Mesenchymal stem cell (in vitro differentiated cells and primary cell): ENCODE results near the gene RNF175.

Source experiments
- DNase-seq: peaks from one replicate; pipeline ENCODE4 v3.0.0-alpha.2; 2013
- H2AFZ ChIP-seq: one replicate; pipeline ENCODE4 v1.6.1; 2013; ENCODE audit warnings: low read depth, mild to moderate bottlenecking, control low read depth, inconsistent platforms, low read length, moderate library complexity
- H2AK5ac ChIP-seq: 2 replicates; pipeline ENCODE4 v1.6.1; 2013; ENCODE audit warnings: low read length, moderate library complexity, mild to moderate bottlenecking, inconsistent platforms; ENCODE audit not compliant: severe bottlenecking
- H2BK120ac ChIP-seq: one replicate; pipeline ENCODE4 v1.6.1; 2013; ENCODE audit warnings: low read depth, mild to moderate bottlenecking, inconsistent platforms, low read length, moderate library complexity
- H2BK12ac ChIP-seq, 2 experiments: one replicate each; pipeline ENCODE4 v1.6.1; 2013; ENCODE audit warnings: inconsistent platforms in 2 of 2, low read length in 2 of 2, mild to moderate bottlenecking in 2 of 2, moderate library complexity in 2 of 2, control low read depth in 1 of 2
- H2BK15ac ChIP-seq: one replicate; pipeline ENCODE4 v1.6.1; 2013; ENCODE audit warnings: mild to moderate bottlenecking, low read depth, inconsistent platforms; ENCODE audit not compliant: poor library complexity, severe bottlenecking
- H2BK5ac ChIP-seq: 2 replicates; pipeline ENCODE4 v1.6.1; 2013; ENCODE audit warnings: low read depth, mild to moderate bottlenecking, low read length, control low read depth, inconsistent platforms; ENCODE audit not compliant: poor library complexity, severe bottlenecking
- H3K14ac ChIP-seq, 2 experiments: one replicate each; pipeline ENCODE4 v1.6.1; 2013; ENCODE audit warnings: inconsistent platforms in 2 of 2, low read length in 2 of 2, control low read depth in 1 of 2, mild to moderate bottlenecking in 1 of 2, moderate library complexity in 1 of 2
- H3K18ac ChIP-seq, 2 experiments: one replicate each; pipeline ENCODE4 v1.6.1; 2013; ENCODE audit warnings: inconsistent platforms in 2 of 2, low read length in 2 of 2, control low read depth in 1 of 2, low read depth in 1 of 2, mild to moderate bottlenecking in 1 of 2
- H3K23ac ChIP-seq, 2 experiments: one replicate each; pipeline ENCODE4 v1.6.1; 2013; ENCODE audit warnings: inconsistent platforms in 2 of 2, low read length in 2 of 2, mild to moderate bottlenecking in 2 of 2, moderate library complexity in 2 of 2, control low read depth in 1 of 2
- H3K27ac ChIP-seq: 2 replicates; pipeline ENCODE4 v1.5.1; 2013; ENCODE audit warnings: mild to moderate bottlenecking, moderate library complexity, low read length, control low read depth, inconsistent platforms; ENCODE audit not compliant: poor library complexity, severe bottlenecking
- H3K27me3 ChIP-seq, 2 experiments: 2 replicates each; pipeline versions ENCODE4 v1.6.1 to v1.7.0; 2013; ENCODE audit warnings: low read length in 2 of 2, mild to moderate bottlenecking in 2 of 2, moderate library complexity in 2 of 2, control low read depth in 1 of 2, inconsistent platforms in 1 of 2; ENCODE audit not compliant: control insufficient read depth in 1 of 2, insufficient read depth in 1 of 2
- H3K36me3 ChIP-seq, 2 experiments: 2 replicates each; pipeline versions ENCODE4 v1.6.1 to v1.7.0; 2013; ENCODE audit warnings: low read length in 2 of 2, control low read depth in 1 of 2, inconsistent platforms in 1 of 2, low read depth in 1 of 2, mild to moderate bottlenecking in 1 of 2; ENCODE audit not compliant: insufficient read depth in 2 of 2, control insufficient read depth in 1 of 2
- H3K4ac ChIP-seq, 2 experiments: one replicate each; pipeline ENCODE4 v1.6.1; 2013; ENCODE audit warnings: inconsistent platforms in 2 of 2, low read length in 2 of 2, mild to moderate bottlenecking in 2 of 2, moderate library complexity in 2 of 2, control low read depth in 1 of 2, low read depth in 1 of 2
- H3K4me1 ChIP-seq: 2 replicates; pipeline ENCODE4 v1.6.1; 2013; ENCODE audit warnings: low read depth, low read length, control low read depth; ENCODE audit not compliant: control insufficient read depth, insufficient read depth
- H3K4me2 ChIP-seq: 2 replicates; pipeline ENCODE4 v1.6.1; 2013; ENCODE audit warnings: low read length, mild to moderate bottlenecking, inconsistent platforms; ENCODE audit not compliant: poor library complexity, severe bottlenecking
- H3K4me3 ChIP-seq, 2 experiments: 2 replicates each; pipeline versions ENCODE4 v1.5.1 to v1.7.0; 2013; ENCODE audit warnings: low read length in 2 of 2, mild to moderate bottlenecking in 2 of 2, control low read depth in 1 of 2, low read depth in 1 of 2; ENCODE audit not compliant: insufficient read depth in 1 of 2
- H3K79me1 ChIP-seq: replicated peaks from 2 replicates; pipeline ENCODE4 v1.6.1; 2013; ENCODE audit warnings: mild to moderate bottlenecking, control low read depth, low read length, inconsistent platforms; ENCODE audit not compliant: poor library complexity, severe bottlenecking
- H3K9ac ChIP-seq: 2 replicates; pipeline ENCODE4 v1.7.0; 2013; ENCODE audit warnings: mild to moderate bottlenecking, low read length, moderate library complexity
- H3K9me3 ChIP-seq: 2 replicates; pipeline ENCODE4 v1.7.0; 2013; ENCODE audit warnings: mild to moderate bottlenecking, low read length; ENCODE audit not compliant: control insufficient read depth
- H4K8ac ChIP-seq: one replicate; pipeline ENCODE4 v1.6.1; 2013; ENCODE audit warnings: inconsistent platforms, mild to moderate bottlenecking, low read length, moderate library complexity
- H4K91ac ChIP-seq: one replicate; pipeline ENCODE4 v1.6.1; 2013; ENCODE audit warnings: mild to moderate bottlenecking, low read length, inconsistent platforms
- WGBS: methylation state at CpG from one replicate; pipeline ENCODE4 v1.1.7; 2013; ENCODE audit warnings: mixed read lengths; 5-methylcytosine and 5-hydroxymethylcytosine counted together

The RNF175 gene

DNA sequence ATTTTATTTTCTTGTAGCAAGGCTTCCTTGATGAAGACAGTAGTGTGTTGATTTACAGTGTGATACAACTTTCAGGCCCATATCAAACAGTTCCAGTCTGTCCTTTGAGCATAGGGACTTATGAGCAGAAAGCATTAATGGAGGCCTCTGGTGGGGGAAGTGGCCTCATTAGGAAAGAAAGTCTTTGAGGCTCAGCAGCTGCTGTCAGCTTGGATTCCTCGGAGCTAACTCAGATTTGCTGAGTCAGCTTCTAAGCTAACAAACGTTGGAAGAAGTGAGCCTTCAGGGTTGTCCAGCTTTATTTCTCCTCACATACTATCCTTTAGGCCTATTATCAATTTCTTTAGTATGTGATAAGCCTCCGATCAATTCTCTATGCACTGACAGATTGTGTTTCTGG is 44.9 kb upstream of the RNF175 start:
- 48% methylated on average over 2 of the region's 3 CpGs for WGBS

DNA sequence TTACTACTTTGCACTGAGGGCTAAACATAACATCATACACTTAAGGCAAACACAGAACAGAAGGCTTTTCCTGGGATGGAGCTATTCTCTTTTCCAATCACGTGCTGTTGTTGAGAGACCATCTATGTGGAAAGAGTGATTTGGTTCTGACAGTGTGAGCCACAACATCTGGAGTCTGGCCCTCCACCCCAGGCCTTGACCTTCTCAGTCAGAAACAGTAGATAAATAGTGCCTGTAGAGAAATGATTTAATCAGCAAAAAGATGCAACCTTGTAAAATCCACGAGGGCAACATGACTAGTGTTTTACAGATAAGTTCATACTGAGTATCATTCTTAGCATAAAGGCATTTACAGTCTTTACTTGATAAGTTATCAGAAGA is 39.9 kb upstream of the RNF175 start:
- H3K14ac ChIP-seq = no peak overlapping the region
- no peaks in the 10 kb centered on the region for H3K4me1 ChIP-seq
- no peak overlapping the region for H3K4me3 ChIP-seq
- H3K9me3 ChIP-seq = no peaks in the 10 kb centered on the region
- H2AFZ ChIP-seq = no peak overlapping the region
- peak; percentile 43 for DNase-seq
- no peak overlapping the region for H3K4ac ChIP-seq
- H3K27me3 ChIP-seq = peaks cover 0 to 27% of the 10 kb centered on the region in 2 experiments
- H2AK5ac ChIP-seq = no peak overlapping the region
- H2BK15ac ChIP-seq = no peak overlapping the region
- no peaks in the 10 kb centered on the region for H3K36me3 ChIP-seq
- no peak overlapping the region for H3K23ac ChIP-seq
- WGBS = 0% methylated on average over 1 of the region's 2 CpGs
- no peak overlapping the region for H4K91ac ChIP-seq
- H3K79me1 ChIP-seq = no peaks in the 10 kb centered on the region
- H2BK5ac ChIP-seq = no peak overlapping the region
- no peak overlapping the region for H4K8ac ChIP-seq
- H2BK120ac ChIP-seq = peak overlapping the region; percentile 49
- no peak overlapping the region for H3K4me2 ChIP-seq
- H2BK12ac ChIP-seq = no peak overlapping the region
- H3K27ac ChIP-seq = no peak overlapping the region
- peak overlapping the region; percentile 15 for H3K9ac ChIP-seq
- peak overlapping the region in 1 of 2 experiments; percentile 33 for H3K18ac ChIP-seq

More for the DNA sequence above, 44.9 kb upstream of the RNF175 start:
- Histone ChIP-seq H2BK12ac (peak overlapping the region in 1 of 2 experiments; percentile 96), H4K8ac (no peak overlapping the region), H2BK15ac (no peak overlapping the region), H2AFZ (no peak overlapping the region), H4K91ac (peak overlapping the region; percentile 79), H2BK120ac (no peak overlapping the region), H2AK5ac (no peak overlapping the region), H3K14ac (no peak overlapping the region), H3K9ac (no peak overlapping the region), H3K23ac (no peak overlapping the region), H3K4me1 (no peaks in the 10 kb centered on the region), H3K27me3 (peaks cover 0 to 4% of the 10 kb centered on the region in 2 experiments), H3K4me2 (no peak overlapping the region), H3K4ac (no peak overlapping the region), H3K27ac (no peak overlapping the region), H3K9me3 (no peaks in the 10 kb centered on the region), H3K36me3 (no peaks in the 10 kb centered on the region), H3K18ac (peak overlapping the region in 1 of 2 experiments; percentile 59), H3K79me1 (no peaks in the 10 kb centered on the region), H2BK5ac (no peak overlapping the region), H3K4me3 (no peak overlapping the region)
- peak; percentile 63 for DNase-seq

- H3K4me2 ChIP-seq = no peak overlapping the region
- H3K23ac ChIP-seq = no peak overlapping the region
- peak overlapping the region; percentile 15 for H3K9ac ChIP-seq
- DNase-seq = no peak
- WGBS = 80% methylated on average over 3 of the region's 3 CpGs
- no peaks in the 10 kb centered on the region for H3K4me1 ChIP-seq
- H3K18ac ChIP-seq = peak overlapping the region in 1 of 2 experiments; percentile 38
- peaks cover 0 to 27% of the 10 kb centered on the region in 2 experiments for H3K27me3 ChIP-seq
- H3K9me3 ChIP-seq = no peaks in the 10 kb centered on the region
- no peak overlapping the region for H2BK120ac ChIP-seq
- H3K4ac ChIP-seq = no peak overlapping the region
- H2BK12ac ChIP-seq = no peak overlapping the region
- no peak overlapping the region for H2AK5ac ChIP-seq
- H2AFZ ChIP-seq = no peak overlapping the region
- no peak overlapping the region for H4K91ac ChIP-seq
- H3K4me3 ChIP-seq = no peak overlapping the region
- no peaks in the 10 kb centered on the region for H3K36me3 ChIP-seq
- H3K14ac ChIP-seq = no peak overlapping the region
- H4K8ac ChIP-seq = no peak overlapping the region
- H2BK15ac ChIP-seq = no peak overlapping the region
- H3K27ac ChIP-seq = no peak overlapping the region
- no peak overlapping the region for H2BK5ac ChIP-seq
- no peaks in the 10 kb centered on the region for H3K79me1 ChIP-seq
Observed at GRCh38 chr4:153798901-153799693, 39.3 kb upstream of the RNF175 start.

DNA sequence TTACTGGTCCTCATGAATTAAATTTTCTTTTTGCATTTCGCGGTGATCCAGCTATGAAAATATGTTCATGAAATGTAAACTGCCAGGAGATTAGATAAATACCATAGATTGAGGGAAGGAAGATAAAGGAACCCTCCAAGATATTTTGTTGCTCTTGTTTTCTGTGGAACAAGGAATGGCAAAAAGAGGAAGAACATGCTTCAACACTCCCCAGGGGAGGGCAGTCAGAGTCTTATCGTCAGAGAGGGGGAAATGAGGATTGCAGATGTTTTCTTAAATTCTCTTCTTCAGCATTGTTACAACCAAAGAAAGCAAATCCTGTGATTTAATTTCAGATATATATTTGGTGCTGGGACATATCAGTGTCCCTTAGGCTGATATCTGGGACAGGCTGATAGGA is 38.6 kb upstream of the RNF175 start:
- Histone ChIP-seq H3K27me3 (peaks cover 0 to 32% of the 10 kb centered on the region in 2 experiments), H2AK5ac (no peak overlapping the region), H4K8ac (no peak overlapping the region), H3K9ac (no peak overlapping the region), H3K14ac (no peak overlapping the region), H3K23ac (no peak overlapping the region), H4K91ac (no peak overlapping the region), H2BK5ac (no peak overlapping the region), H3K79me1 (no peaks in the 10 kb centered on the region), H2BK12ac (no peak overlapping the region), H3K27ac (no peak overlapping the region), H3K9me3 (no peaks in the 10 kb centered on the region), H2BK15ac (no peak overlapping the region), H3K4me3 (no peak overlapping the region), H2AFZ (no peak overlapping the region), H2BK120ac (no peak overlapping the region), H3K4ac (no peak overlapping the region), H3K4me2 (no peak overlapping the region), H3K4me1 (no peaks in the 10 kb centered on the region), H3K18ac (no peak overlapping the region), H3K36me3 (no peaks in the 10 kb centered on the region)
- no peak for DNase-seq
- WGBS = 78% methylated on average over 2 of the region's 3 CpGs
